ENCODE data around the gene LCN6.
"Not testable (repeated sequence)": the region's sequence is repeated elsewhere in the genome, so short reads cannot be mapped to it uniquely, and the experiment has no call there.

LCN6 gene

GRCh38 chr9:136748201-136748600, at the start of gene LCN6:
LCN6 (minus strand) TSS chr9:136748525; CDS start chr9:136748483, 42 bp downstream.
- H3K9me3 ChIP-seq (ENCODE audit: control insufficient read depth in 5 of 5, low read length in 5 of 5) = peaks cover 0 to 17% (median 11%) of the 10 kb centered on the region in 5 donors
- peaks cover under 1 to 9% (median 2%) of the 10 kb centered on the region in 5 donors for H3K27me3 ChIP-seq (ENCODE audit: control insufficient read depth in 5 of 5, insufficient read depth in 4 of 5, low read length in 5 of 5)
- H3K9ac ChIP-seq (ENCODE audit: low read length in 5 of 5) = no peak within 1 kb of the TSS
- no peak within 1 kb of the TSS for H3K4me3 ChIP-seq (ENCODE audit: low read depth in 1 of 5, low read length in 5 of 5)
- no peaks in the 10 kb centered on the region for H3K36me3 ChIP-seq (ENCODE audit: control insufficient read depth in 5 of 5, insufficient read depth in 5 of 5, low read length in 5 of 5)
- no peak within 1 kb of the TSS for H3K27ac ChIP-seq (ENCODE audit: low read depth, low read length)
- H3K4me1 ChIP-seq (ENCODE audit: control insufficient read depth in 5 of 5, insufficient read depth in 5 of 5, low read length in 5 of 5) = peaks cover 0 to 35% (median 8%) of the 10 kb centered on the region in 5 donors

GRCh38 chr9:136796775-136797347, 48.5 kb upstream of the LCN6 start:
- H3K9me3 ChIP-seq (ENCODE audit: control insufficient read depth in 5 of 5, low read length in 5 of 5); H3K4me3 ChIP-seq (ENCODE audit: low read depth in 1 of 5, low read length in 5 of 5); H3K9ac ChIP-seq (ENCODE audit: low read length in 5 of 5); H3K36me3 ChIP-seq (ENCODE audit: control insufficient read depth in 5 of 5, insufficient read depth in 5 of 5, low read length in 5 of 5); H3K27ac ChIP-seq (ENCODE audit: low read depth, low read length): not testable (repeated sequence)
- H3K4me1 ChIP-seq (ENCODE audit: control insufficient read depth in 5 of 5, insufficient read depth in 5 of 5, low read length in 5 of 5) = peaks cover 0 to 48% (median 33%) of the 10 kb centered on the region in 5 donors
- peaks cover 19 to 40% (median 23%) of the 10 kb centered on the region in 5 donors for H3K27me3 ChIP-seq (ENCODE audit: control insufficient read depth in 5 of 5, insufficient read depth in 4 of 5, low read length in 5 of 5)

- Histone ChIP-seq H3K27me3 (ENCODE audit: control insufficient read depth in 5 of 5, insufficient read depth in 4 of 5, low read length in 5 of 5) (peaks cover 19 to 38% (median 23%) of the 10 kb centered on the region in 5 donors), H3K36me3 (ENCODE audit: control insufficient read depth in 5 of 5, insufficient read depth in 5 of 5, low read length in 5 of 5) (peaks cover 0 to 8% (median 4%) of the 10 kb centered on the region in 5 donors), H3K9ac (ENCODE audit: low read length in 5 of 5) (no peak within 1 kb of the TSS), H3K4me1 (ENCODE audit: control insufficient read depth in 5 of 5, insufficient read depth in 5 of 5, low read length in 5 of 5) (peaks cover 0 to 54% (median 38%) of the 10 kb centered on the region in 5 donors), H3K9me3 (ENCODE audit: control insufficient read depth in 5 of 5, low read length in 5 of 5) (no peaks in the 10 kb centered on the region), H3K27ac (ENCODE audit: low read depth, low read length) (no peak within 1 kb of the TSS), H3K4me3 (ENCODE audit: low read depth in 1 of 5, low read length in 5 of 5) (no peak within 1 kb of the TSS)
Measured at GRCh38 chr9:136796238-136796774, 48.0 kb upstream of the LCN6 start, which contains the start of gene CCDC183. CCDC183 (plus strand) TSS chr9:136796338; CDS start chr9:136796398, 60 bp downstream.

- H3K9ac ChIP-seq (ENCODE audit: low read length in 5 of 5) = no peak overlapping the region
- peaks cover 15 to 31% (median 16%) of the 10 kb centered on the region in 5 donors for H3K27me3 ChIP-seq (ENCODE audit: control insufficient read depth in 5 of 5, insufficient read depth in 4 of 5, low read length in 5 of 5)
- H3K36me3 ChIP-seq (ENCODE audit: control insufficient read depth in 5 of 5, insufficient read depth in 5 of 5, low read length in 5 of 5) = peaks cover 0 to 8% (median 4%) of the 10 kb centered on the region in 5 donors
- H3K4me1 ChIP-seq (ENCODE audit: control insufficient read depth in 5 of 5, insufficient read depth in 5 of 5, low read length in 5 of 5) = peaks cover 3 to 50% (median 38%) of the 10 kb centered on the region in 5 donors
- no peak overlapping the region for H3K4me3 ChIP-seq (ENCODE audit: low read depth in 1 of 5, low read length in 5 of 5)
- no peaks in the 10 kb centered on the region for H3K9me3 ChIP-seq (ENCODE audit: control insufficient read depth in 5 of 5, low read length in 5 of 5)
- H3K27ac ChIP-seq (ENCODE audit: low read depth, low read length) = no peak overlapping the region
Measured at GRCh38 chr9:136795000-136795348, 46.6 kb upstream of the LCN6 start.

- Histone ChIP-seq H3K36me3 (ENCODE audit: control insufficient read depth in 5 of 5, insufficient read depth in 5 of 5, low read length in 5 of 5) (peaks cover 0 to 8% (median 4%) of the 10 kb centered on the region in 5 donors), H3K9me3 (ENCODE audit: control insufficient read depth in 5 of 5, low read length in 5 of 5) (no peaks in the 10 kb centered on the region), H3K4me3 (ENCODE audit: low read depth in 1 of 5, low read length in 5 of 5) (no peak overlapping the region), H3K9ac (ENCODE audit: low read length in 5 of 5) (no peak overlapping the region), H3K27me3 (ENCODE audit: control insufficient read depth in 5 of 5, insufficient read depth in 4 of 5, low read length in 5 of 5) (peaks cover 11 to 26% (median 13%) of the 10 kb centered on the region in 5 donors), H3K4me1 (ENCODE audit: control insufficient read depth in 5 of 5, insufficient read depth in 5 of 5, low read length in 5 of 5) (peaks cover 3 to 45% (median 32%) of the 10 kb centered on the region in 5 donors), H3K27ac (ENCODE audit: low read depth, low read length) (no peak overlapping the region)
Measured at GRCh38 chr9:136794281-136794999, 46.1 kb upstream of the LCN6 start.

GRCh38 chr9:136793086-136793946, 45.0 kb upstream of the LCN6 start:
- H3K36me3 ChIP-seq (ENCODE audit: control insufficient read depth in 5 of 5, insufficient read depth in 5 of 5, low read length in 5 of 5) = peaks cover 0 to 8% (median 4%) of the 10 kb centered on the region in 5 donors
- no peak overlapping the region for H3K27ac ChIP-seq (ENCODE audit: low read depth, low read length)
- peaks cover 3 to 43% (median 31%) of the 10 kb centered on the region in 5 donors for H3K4me1 ChIP-seq (ENCODE audit: control insufficient read depth in 5 of 5, insufficient read depth in 5 of 5, low read length in 5 of 5)
- peaks cover 0 to 15% (median 3%) of the 10 kb centered on the region in 5 donors for H3K27me3 ChIP-seq (ENCODE audit: control insufficient read depth in 5 of 5, insufficient read depth in 4 of 5, low read length in 5 of 5)
- H3K9ac ChIP-seq (ENCODE audit: low read length in 5 of 5) = no peak overlapping the region
- H3K4me3 ChIP-seq (ENCODE audit: low read depth in 1 of 5, low read length in 5 of 5) = no peak overlapping the region
- no peaks in the 10 kb centered on the region for H3K9me3 ChIP-seq (ENCODE audit: control insufficient read depth in 5 of 5, low read length in 5 of 5)

GRCh38 chr9:136792321-136793085, 44.2 kb upstream of the LCN6 start:
- Histone ChIP-seq H3K27me3 (ENCODE audit: control insufficient read depth in 5 of 5, insufficient read depth in 4 of 5, low read length in 5 of 5) (peaks cover 0 to 15% (median 3%) of the 10 kb centered on the region in 5 donors), H3K36me3 (ENCODE audit: control insufficient read depth in 5 of 5, insufficient read depth in 5 of 5, low read length in 5 of 5) (peaks cover 0 to 8% (median 4%) of the 10 kb centered on the region in 5 donors), H3K4me3 (ENCODE audit: low read depth in 1 of 5, low read length in 5 of 5) (peak overlapping the region; percentile 50 to 92 (median 84)), H3K9me3 (ENCODE audit: control insufficient read depth in 5 of 5, low read length in 5 of 5) (no peaks in the 10 kb centered on the region), H3K9ac (ENCODE audit: low read length in 5 of 5) (peak overlapping the region in 2 of 5 donors; percentile 80 to 89), H3K27ac (ENCODE audit: low read depth, low read length) (no peak overlapping the region), H3K4me1 (ENCODE audit: control insufficient read depth in 5 of 5, insufficient read depth in 5 of 5, low read length in 5 of 5) (peaks cover 3 to 43% (median 33%) of the 10 kb centered on the region in 5 donors)

- Histone ChIP-seq H3K9me3 (ENCODE audit: control insufficient read depth in 5 of 5, low read length in 5 of 5) (no peaks in the 10 kb centered on the region), H3K9ac (ENCODE audit: low read length in 5 of 5) (peak overlapping the region; percentile 63 to 89 (median 80)), H3K4me1 (ENCODE audit: control insufficient read depth in 5 of 5, insufficient read depth in 5 of 5, low read length in 5 of 5) (peaks cover 3 to 42% (median 31%) of the 10 kb centered on the region in 5 donors), H3K27me3 (ENCODE audit: control insufficient read depth in 5 of 5, insufficient read depth in 4 of 5, low read length in 5 of 5) (peaks cover 0 to 12% (median 0%) of the 10 kb centered on the region in 5 donors), H3K27ac (ENCODE audit: low read depth, low read length) (peak overlapping the region; percentile 74), H3K36me3 (ENCODE audit: control insufficient read depth in 5 of 5, insufficient read depth in 5 of 5, low read length in 5 of 5) (peaks cover 0 to 8% (median 4%) of the 10 kb centered on the region in 5 donors), H3K4me3 (ENCODE audit: low read depth in 1 of 5, low read length in 5 of 5) (peak overlapping the region; percentile 56 to 92 (median 84))
Measured at GRCh38 chr9:136791516-136792276, 43.4 kb upstream of the LCN6 start.
